IMR-90 (cell line): Measurements from ENCODE around the gene CPNE6. TPM values are rescaled to one million over a fixed set of nuclear protein-coding genes. Genes with fewer than 3 reads are reported as not detected.

Experiments used
- ATAC-seq: fragments of 200-7000 bp; cut with Tn5 transposase; 2 replicates; pipeline ENCODE4 v1.9.1; 2020; ENCODE audit warnings: low read depth, mild to moderate bottlenecking, moderate library complexity
- BruUV-seq: library from RNA; stranded (reverse); fragments of 400-500 nt; replicated peaks from 2 replicates; lab custom pipeline; 2021; lab: Mats Ljungman, UMichigan
- CTCF ChIA-PET: fragments of 300-600 bp; formaldehyde crosslinking; extraction: SDS; loops from one replicate; lab custom pipeline; 2021; ENCODE audit warnings: antibody characterized with exemption; lab: Yijun Ruan, JAX
- POLR2A ChIA-PET: fragments of 300-600 bp; sonication (Branson Sonifier 250); formaldehyde crosslinking; loops from one replicate; lab custom pipeline; 2022; ENCODE audit warnings: antibody characterized with exemption; ENCODE audit not compliant: unreplicated experiment; lab: Charles Lee
- DNase-seq: peaks from one replicate; pipeline ENCODE4 v3.0.0; 2013
- H2AFZ ChIP-seq: replicated peaks from 2 replicates; pipeline ENCODE3; 2013; ENCODE audit warnings: low read length, mild to moderate bottlenecking; ENCODE audit not compliant: poor library complexity
- H2AK5ac ChIP-seq: 2 replicates; pipeline ENCODE4 v1.6.1; 2013; ENCODE audit warnings: low read depth, low read length, inconsistent platforms
- H2AK9ac ChIP-seq: replicated peaks from 2 replicates; pipeline ENCODE3; 2013; ENCODE audit warnings: mild to moderate bottlenecking, low read depth, low read length, moderate library complexity; ENCODE audit not compliant: poor library complexity
- H2BK120ac ChIP-seq: 2 replicates; pipeline ENCODE4 v1.6.1; 2013; ENCODE audit warnings: low read depth, low read length, inconsistent platforms
- H2BK15ac ChIP-seq: 3 replicates; pipeline ENCODE4 v1.6.1; 2013; ENCODE audit warnings: low read depth, low read length, inconsistent platforms
- H2BK20ac ChIP-seq: 2 replicates; pipeline ENCODE4 v1.6.1; 2013; ENCODE audit warnings: low read depth, mild to moderate bottlenecking, inconsistent platforms, low read length, moderate library complexity
- H2BK5ac ChIP-seq: 2 replicates; pipeline ENCODE4 v1.6.1; 2013; ENCODE audit warnings: mild to moderate bottlenecking, low read depth, low read length, inconsistent platforms; ENCODE audit not compliant: poor library complexity, severe bottlenecking
- H3K14ac ChIP-seq: replicated peaks from 2 replicates; pipeline ENCODE4 v1.6.1; 2013; ENCODE audit warnings: low read depth, low read length, inconsistent platforms
- H3K18ac ChIP-seq: 2 replicates; pipeline ENCODE4 v1.6.1; 2013; ENCODE audit warnings: low read depth, low read length, control low read depth
- H3K23ac ChIP-seq: 2 replicates; pipeline ENCODE4 v1.6.1; 2013; ENCODE audit warnings: low read depth, low read length, inconsistent platforms
- H3K27ac ChIP-seq: 2 replicates; pipeline ENCODE4 v1.5.1; 2013; ENCODE audit warnings: mild to moderate bottlenecking, control low read depth, low read length; ENCODE audit not compliant: insufficient read depth
- H3K27me3 ChIP-seq: 2 replicates; pipeline ENCODE4 v1.6.1; 2013; ENCODE audit warnings: low read length; ENCODE audit not compliant: control insufficient read depth, insufficient read depth
- H3K36me3 ChIP-seq: 2 replicates; pipeline ENCODE4 v1.6.1; 2013; ENCODE audit warnings: low read length, mixed read lengths; ENCODE audit not compliant: control insufficient read depth, insufficient read depth
- H3K4ac ChIP-seq: 2 replicates; pipeline ENCODE4 v1.6.1; 2013; ENCODE audit warnings: low read depth, low read length, inconsistent platforms
- H3K4me1 ChIP-seq: 2 replicates; pipeline ENCODE4 v1.6.1; 2013; ENCODE audit warnings: low read length, mixed read lengths; ENCODE audit not compliant: control insufficient read depth, insufficient read depth
- H3K4me2 ChIP-seq: 2 replicates; pipeline ENCODE4 v1.6.1; 2013; ENCODE audit warnings: low read depth, mild to moderate bottlenecking, control low read depth, low read length, moderate library complexity
- H3K4me3 ChIP-seq: 2 replicates; pipeline ENCODE4 v1.5.1; 2013; ENCODE audit warnings: low read depth, mild to moderate bottlenecking, control low read depth, low read length, moderate library complexity; ENCODE audit not compliant: insufficient read depth
- H3K56ac ChIP-seq: 2 replicates; pipeline ENCODE4 v1.6.1; 2013; ENCODE audit warnings: low read length, inconsistent platforms; ENCODE audit not compliant: insufficient read depth; ENCODE audit errors: extremely low read depth
- H3K79me1 ChIP-seq, 2 experiments: 2 replicates each; pipeline ENCODE4 v1.6.1; 2013; ENCODE audit warnings: low read length in 2 of 2, inconsistent platforms in 1 of 2, low read depth in 1 of 2
- H3K9ac ChIP-seq: 2 replicates; pipeline ENCODE4 v1.6.1; 2013; ENCODE audit warnings: low read depth, low read length, control low read depth
- H3K9me1 ChIP-seq: 2 replicates; pipeline ENCODE4 v1.6.1; 2013; ENCODE audit warnings: low read length, inconsistent platforms; ENCODE audit not compliant: insufficient read depth
- H3K9me3 ChIP-seq: 2 replicates; pipeline ENCODE4 v1.6.1; 2013; ENCODE audit warnings: low read length; ENCODE audit not compliant: control insufficient read depth, insufficient read depth
- H4K20me1 ChIP-seq: 2 replicates; pipeline ENCODE4 v1.6.1; 2013; ENCODE audit warnings: low read length, inconsistent platforms; ENCODE audit not compliant: insufficient read depth
- H4K5ac ChIP-seq: 2 replicates; pipeline ENCODE4 v1.6.1; 2013; ENCODE audit warnings: mild to moderate bottlenecking, low read depth, low read length, control low read depth
- H4K8ac ChIP-seq, 2 experiments: 2 replicates each; pipeline ENCODE4 v1.6.1; 2013; ENCODE audit warnings: low read depth in 2 of 2, low read length in 2 of 2, control low read depth in 1 of 2, inconsistent platforms in 1 of 2
- H4K91ac ChIP-seq: 2 replicates; pipeline ENCODE4 v1.6.1; 2013; ENCODE audit warnings: low read depth, low read length, inconsistent platforms; ENCODE audit not compliant: insufficient read depth
- MXI1 ChIP-seq: IDR thresholded peaks from 2 replicates; pipeline ENCODE4 v1.6.1; 2012; ENCODE audit warnings: low read depth, mild to moderate bottlenecking, low read length, moderate library complexity, borderline replicate concordance
- WGBS, 2 experiments: methylation state at CpG; one replicate each; pipeline versions ENCODE4 v1.1.5 to v1.1.7; 2013; ENCODE audit warnings: missing lambda C conversion rate in 2 of 2; ENCODE audit not compliant: insufficient read length in 1 of 2; ENCODE audit errors: extremely low coverage in 2 of 2; 5-methylcytosine and 5-hydroxymethylcytosine counted together
- dilution Hi-C: fragments of 300-500 bp; cut with HindIII; formaldehyde crosslinking; loops from one replicate; pipeline ENCODE4 v1.14.3; 2018; ENCODE audit warnings: low sequenced_read_pairs; ENCODE audit not compliant: unreplicated experiment
- in situ Hi-C: fragments of 300-500 bp; cut with MboI; formaldehyde crosslinking; loops from 3 replicates; pipeline ENCODE4 v1.14.3; 2019; ENCODE audit warnings: low sequenced_read_pairs, inconsistent platforms, mixed read lengths
- intact Hi-C: fragments of 100-400 bp; cut with micrococcal nuclease; formaldehyde crosslinking; loops from 2 replicates; pipeline ENCODE4 v1.10.0; 2022
- polyA plus RNA-seq, 3 experiments: library from polyadenylated mRNA; depleted of rRNA; stranded (reverse); fragments of >200 nt; gene quantifications; 2 replicates each; pipeline ENCODE4 v1.2.3, GENCODE V29; 2012; ENCODE audit warnings: low replicate concordance in 1 of 3
- total RNA-seq: library from RNA; depleted of rRNA; stranded (reverse); fragments of >200 nt; gene quantifications from 2 replicates; pipeline ENCODE4 v1.2.3, GENCODE V29; 2012

Gene CPNE6
- total and polyA plus RNA-seq, 2 of the 4 experiments (the other 2 are of a cell fraction): not detected

DNA sequence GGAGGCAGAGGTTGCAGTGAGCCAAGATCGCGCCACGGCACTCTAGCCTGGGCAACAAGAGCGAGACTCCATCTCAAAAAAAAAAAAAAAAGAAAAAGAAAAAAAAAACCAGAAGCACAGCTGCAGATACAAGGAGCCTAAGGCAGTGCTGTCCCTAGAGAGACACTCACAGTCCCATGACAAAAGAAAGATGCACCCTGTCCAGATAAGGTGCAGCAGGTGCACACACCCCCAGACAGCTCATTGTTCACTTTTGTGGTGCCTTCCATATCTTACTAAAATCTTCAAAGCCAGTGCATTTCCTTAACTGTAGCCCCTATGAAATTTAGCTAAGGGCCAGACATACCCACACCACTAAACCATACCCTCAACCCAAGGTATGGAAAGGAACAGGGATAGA is 51.1 kb downstream of the CPNE6 start:
- H3K9me3 ChIP-seq: no peaks in the 10 kb centered on the region
- H3K4me2 ChIP-seq: no peak overlapping the region
- no peak overlapping the region for H4K5ac ChIP-seq
- H3K9me1 ChIP-seq: no peaks in the 10 kb centered on the region
- DNase-seq: no peak
- H3K4me3 ChIP-seq: no peak overlapping the region
- intact Hi-C loops: no loop called here
- no peak overlapping the region for H2BK20ac ChIP-seq
- no peaks in the 10 kb centered on the region for H3K4me1 ChIP-seq
- no peak overlapping the region for H2AK9ac ChIP-seq
- peaks cover 33% of the 10 kb centered on the region for H3K36me3 ChIP-seq
- no peak overlapping the region for H2BK120ac ChIP-seq
- ChIA-PET CTCF (no interaction called here), POLR2A (no interaction called here)
- no peak overlapping the region for H2AFZ ChIP-seq
- H2BK15ac ChIP-seq: no peak overlapping the region
- no peak overlapping the region for H3K14ac ChIP-seq
- no peak overlapping the region for H3K9ac ChIP-seq
- dilution Hi-C loops: no loop called here
- H2AK5ac ChIP-seq: no peak overlapping the region
- ATAC-seq: no peak
- BruUV-seq: no TSS peak
- no peaks in the 10 kb centered on the region for H4K20me1 ChIP-seq
- H3K27ac ChIP-seq: no peak overlapping the region
- no peak overlapping the region for H4K8ac ChIP-seq
- in situ Hi-C loops: no loop called here
- no peaks in the 10 kb centered on the region for H3K27me3 ChIP-seq
- no peak overlapping the region for H2BK5ac ChIP-seq
- H3K23ac ChIP-seq: no peak overlapping the region
- no peak overlapping the region for H4K91ac ChIP-seq
- no peak overlapping the region for H3K4ac ChIP-seq
- H3K79me1 ChIP-seq: no peaks in the 10 kb centered on the region
- no peak for TF ChIP-seq MXI1
- H3K56ac ChIP-seq: no peak overlapping the region
- H3K18ac ChIP-seq: no peak overlapping the region
- WGBS, 2 experiments: 92% methylated on average over 4 of the region's 4 CpGs; no CpG with 5 or more reads in 1 of the 2 experiments
